WTC11 (cell line): Measurements from ENCODE around the gene DYNC2LI1. TPM values are rescaled to one million over a fixed set of nuclear protein-coding genes. Genes with fewer than 3 reads are reported as not detected.

Source experiments
- ATAC-seq: fragments of 200-7000 bp; cut with Tn5 transposase; 2 replicates; pipeline ENCODE4 v1.10.0; 2021; ENCODE audit warnings: mild to moderate bottlenecking, moderate library complexity
- CTCF ChIA-PET: fragments of 300-600 bp; sonication (Branson Sonifier 250); formaldehyde crosslinking; loops from one replicate; lab custom pipeline; 2021; ENCODE audit warnings: antibody characterized with exemption; lab: Charles Lee
- POLR2A ChIA-PET: fragments of 350-600 bp; sonication (Branson Sonifier 250); formaldehyde crosslinking; loops from one replicate; lab custom pipeline; 2021; ENCODE audit warnings: antibody characterized with exemption; lab: Charles Lee
- DNase-seq: peaks from one replicate; pipeline ENCODE4 v3.0.0; 2021; ENCODE audit warnings: low spot score
- H3K27ac Mint-ChIP-seq: 2 replicates; pipeline ENCODE4 v1.8.0; 2021; ENCODE audit warnings: mixed read lengths
- H3K27me3 Mint-ChIP-seq: 2 replicates; pipeline ENCODE4 v1.8.0; 2021; ENCODE audit warnings: low read depth, mild to moderate bottlenecking, moderate library complexity, mixed read lengths
- H3K36me3 Mint-ChIP-seq: 2 replicates; pipeline ENCODE4 v1.8.0; 2021; ENCODE audit warnings: mixed read lengths
- H3K4me1 Mint-ChIP-seq: 2 replicates; pipeline ENCODE4 v1.8.0; 2022; ENCODE audit warnings: mixed read lengths
- H3K4me3 Mint-ChIP-seq: 2 replicates; pipeline ENCODE4 v1.8.0; 2021; ENCODE audit warnings: mild to moderate bottlenecking, moderate library complexity, mixed read lengths
- H3K9me3 Mint-ChIP-seq: 2 replicates; pipeline ENCODE4 v1.8.0; 2021; ENCODE audit warnings: mixed read lengths
- ELF4 ChIP-seq: sonication (generic); formaldehyde crosslinking; IDR thresholded peaks from 2 replicates; pipeline ENCODE4 v1.8.1; 2022; ENCODE audit warnings: low read depth, mild to moderate bottlenecking, moderate library complexity, missing genetic modification reagents
- FOXK1 ChIP-seq: sonication (generic); formaldehyde crosslinking; IDR thresholded peaks from 2 replicates; pipeline ENCODE4 v1.8.0; 2022; ENCODE audit warnings: mild to moderate bottlenecking, moderate library complexity, missing genetic modification reagents
- JAZF1 ChIP-seq: fragments of 250-450 bp; sonication (Bioruptor Pico); IDR thresholded peaks from 2 replicates; pipeline ENCODE4 v1.9.0; 2021; ENCODE audit warnings: moderate library complexity, mild to moderate bottlenecking, inconsistent platforms
- MXD4 ChIP-seq: fragments of 250-450 bp; sonication (Bioruptor Pico); IDR thresholded peaks from 2 replicates; pipeline ENCODE4 v1.8.0; 2021; ENCODE audit warnings: mild to moderate bottlenecking, moderate library complexity, borderline replicate concordance
- NFYB ChIP-seq: sonication (generic); formaldehyde crosslinking; conservative IDR thresholded peaks from 2 replicates; pipeline ENCODE4 v1.8.0; 2022; ENCODE audit warnings: low read depth, missing genetic modification reagents
- NR1H2 ChIP-seq: sonication (generic); formaldehyde crosslinking; IDR thresholded peaks from 2 replicates; pipeline ENCODE4 v1.9.0; 2021; ENCODE audit warnings: mild to moderate bottlenecking, moderate library complexity, missing genetic modification reagents
- OVOL2 ChIP-seq: fragments of 250-450 bp; sonication (Bioruptor Pico); IDR thresholded peaks from 2 replicates; pipeline ENCODE4 v1.9.0; 2021; ENCODE audit warnings: mild to moderate bottlenecking, borderline replicate concordance
- PRDM15 ChIP-seq: sonication (generic); formaldehyde crosslinking; IDR thresholded peaks from 2 replicates; pipeline ENCODE4 v1.8.0; 2022; ENCODE audit warnings: missing genetic modification reagents
- RORB ChIP-seq: fragments of 250-450 bp; sonication (Bioruptor Pico); IDR thresholded peaks from 2 replicates; pipeline ENCODE4 v1.9.0; 2021; ENCODE audit warnings: mild to moderate bottlenecking
- SMAD4 ChIP-seq: sonication (generic); formaldehyde crosslinking; IDR thresholded peaks from 2 replicates; pipeline ENCODE4 v1.8.0; 2022; ENCODE audit warnings: mild to moderate bottlenecking, missing genetic modification reagents
- SOX15 ChIP-seq: fragments of 250-450 bp; sonication (Bioruptor Pico); IDR thresholded peaks from 2 replicates; pipeline ENCODE4 v1.9.0; 2021; ENCODE audit warnings: mild to moderate bottlenecking
- ZNF138 ChIP-seq: sonication (generic); formaldehyde crosslinking; conservative IDR thresholded peaks from 2 replicates; pipeline ENCODE4 v1.8.1; 2022; ENCODE audit warnings: mild to moderate bottlenecking, moderate library complexity, missing genetic modification reagents
- ZNF263 ChIP-seq: sonication (generic); formaldehyde crosslinking; IDR thresholded peaks from 2 replicates; pipeline ENCODE4 v1.8.1; 2022; ENCODE audit warnings: low read depth, mild to moderate bottlenecking, moderate library complexity, missing genetic modification reagents
- ZNF423 ChIP-seq: fragments of 250-450 bp; sonication (Bioruptor Pico); IDR thresholded peaks from 2 replicates; pipeline ENCODE4 v2.1.2; 2022; ENCODE audit warnings: mild to moderate bottlenecking, moderate library complexity
- total RNA-seq: library from RNA; stranded (reverse); gene quantifications from 3 replicates; pipeline ENCODE4 v1.2.3, GENCODE V29; 2021
- TF ChIP-seq, protein P1 (sequence below): sonication (generic); formaldehyde crosslinking; conservative IDR thresholded peaks from 2 replicates; pipeline ENCODE4 v1.8.1; 2023; ENCODE audit warnings: mild to moderate bottlenecking, low read depth, missing genetic modification reagents, moderate library complexity
- TF ChIP-seq, protein P2 (sequence below): sonication (generic); formaldehyde crosslinking; IDR thresholded peaks from 2 replicates; pipeline ENCODE4 v1.8.1; 2022; ENCODE audit warnings: mild to moderate bottlenecking, moderate library complexity, missing genetic modification reagents
- TF ChIP-seq, protein P3 (sequence below): sonication (generic); formaldehyde crosslinking; IDR thresholded peaks from 2 replicates; pipeline ENCODE4 v1.8.1; 2022; ENCODE audit warnings: low read depth, mild to moderate bottlenecking, moderate library complexity, missing genetic modification reagents, borderline replicate concordance

Gene DYNC2LI1
- total RNA-seq, 1 experiment from 2014 or later = 7.0 TPM

GRCh38 chr2:43840965-43841364 lies 67.1 kb downstream of the DYNC2LI1 start:
- Mint-ChIP-seq H3K4me1 (peaks cover 8% of the 10 kb centered on the region), H3K36me3 (no peaks in the 10 kb centered on the region), H3K27ac (no peak overlapping the region), H3K9me3 (no peaks in the 10 kb centered on the region), H3K27me3 (no peaks in the 10 kb centered on the region), H3K4me3 (no peak overlapping the region)
- CTCF ChIA-PET = interaction anchor here (0.6 to 2.3 kb wide), 2 partner anchors 37 to 570 kb away, joined by 3 to 5 read pairs; no protein-coding TSS in a partner anchor
- TF ChIP-seq OVOL2 (CRISPR knock-in tag) (no peak), NFYB (CRISPR knock-in tag) (no peak), ELF4 (CRISPR knock-in tag) (no peak), PRDM15 (CRISPR knock-in tag) (no peak), FOXK1 (CRISPR knock-in tag) (no peak), SMAD4 (CRISPR knock-in tag) (no peak), NR1H2 (CRISPR knock-in tag) (no peak), ZNF423 (CRISPR knock-in tag) (no peak)
- TF ChIP-seq, protein P1, sequence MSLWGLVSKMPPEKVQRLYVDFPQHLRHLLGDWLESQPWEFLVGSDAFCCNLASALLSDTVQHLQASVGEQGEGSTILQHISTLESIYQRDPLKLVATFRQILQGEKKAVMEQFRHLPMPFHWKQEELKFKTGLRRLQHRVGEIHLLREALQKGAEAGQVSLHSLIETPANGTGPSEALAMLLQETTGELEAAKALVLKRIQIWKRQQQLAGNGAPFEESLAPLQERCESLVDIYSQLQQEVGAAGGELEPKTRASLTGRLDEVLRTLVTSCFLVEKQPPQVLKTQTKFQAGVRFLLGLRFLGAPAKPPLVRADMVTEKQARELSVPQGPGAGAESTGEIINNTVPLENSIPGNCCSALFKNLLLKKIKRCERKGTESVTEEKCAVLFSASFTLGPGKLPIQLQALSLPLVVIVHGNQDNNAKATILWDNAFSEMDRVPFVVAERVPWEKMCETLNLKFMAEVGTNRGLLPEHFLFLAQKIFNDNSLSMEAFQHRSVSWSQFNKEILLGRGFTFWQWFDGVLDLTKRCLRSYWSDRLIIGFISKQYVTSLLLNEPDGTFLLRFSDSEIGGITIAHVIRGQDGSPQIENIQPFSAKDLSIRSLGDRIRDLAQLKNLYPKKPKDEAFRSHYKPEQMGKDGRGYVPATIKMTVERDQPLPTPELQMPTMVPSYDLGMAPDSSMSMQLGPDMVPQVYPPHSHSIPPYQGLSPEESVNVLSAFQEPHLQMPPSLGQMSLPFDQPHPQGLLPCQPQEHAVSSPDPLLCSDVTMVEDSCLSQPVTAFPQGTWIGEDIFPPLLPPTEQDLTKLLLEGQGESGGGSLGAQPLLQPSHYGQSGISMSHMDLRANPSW (CRISPR knock-in tag) = no peak
- DNase-seq = no peak
- no peak for ATAC-seq
- POLR2A ChIA-PET = no interaction called here

DNA sequence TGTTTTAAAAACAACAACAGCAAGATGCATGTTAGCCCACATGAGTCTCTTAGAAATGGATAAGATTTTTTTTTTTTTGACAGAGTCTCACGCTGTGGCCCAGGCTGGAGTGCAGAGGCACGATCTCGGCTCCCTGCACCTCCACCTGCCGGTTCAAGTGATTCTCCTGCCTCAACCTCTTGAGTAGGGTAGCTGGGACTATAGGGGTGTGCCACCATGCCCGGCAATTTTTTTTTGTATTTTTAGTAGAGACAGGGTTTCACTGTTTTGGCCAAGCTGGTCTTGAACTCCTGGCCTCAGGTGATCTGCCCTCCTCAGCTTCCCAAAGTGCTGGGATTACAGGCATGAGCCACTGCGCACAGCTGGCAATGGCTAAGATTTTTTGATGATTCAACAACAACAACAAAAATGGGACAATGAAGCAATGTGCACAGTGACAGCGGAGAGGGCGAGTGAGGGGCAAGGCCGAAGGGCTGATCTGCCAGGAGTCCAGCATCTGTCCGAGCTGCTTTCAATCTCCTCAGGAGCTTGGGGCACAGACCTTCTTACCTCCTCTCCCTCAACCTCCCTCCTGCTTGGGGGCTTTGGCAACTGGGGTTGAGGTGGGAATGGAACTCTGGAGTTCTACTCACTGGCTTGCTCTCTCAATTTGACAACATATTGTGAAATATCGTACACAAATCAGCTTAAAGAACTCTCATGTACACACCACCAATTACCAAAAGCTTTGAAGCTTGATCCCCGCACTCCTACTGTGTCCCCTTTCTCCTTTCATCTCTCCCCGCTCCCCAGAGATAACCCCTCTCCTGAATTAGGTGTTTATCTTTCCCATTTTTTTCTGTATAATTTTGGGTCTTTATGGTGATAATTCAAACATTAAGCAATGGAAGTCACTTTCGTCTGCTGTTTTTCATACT lies 68.4 kb downstream of the DYNC2LI1 start:
- Mint-ChIP-seq H3K27ac (no peak overlapping the region), H3K27me3 (no peaks in the 10 kb centered on the region), H3K9me3 (no peaks in the 10 kb centered on the region), H3K4me1 (peaks cover 8% of the 10 kb centered on the region), H3K36me3 (no peaks in the 10 kb centered on the region), H3K4me3 (no peak overlapping the region)
- ChIA-PET POLR2A (no interaction called here), CTCF (interaction anchor here (2.3 kb wide), 1 partner anchor 36 kb away, joined by 5 read pairs; no protein-coding TSS in a partner anchor)
- TF ChIP-seq ZNF138 (CRISPR knock-in tag) (no peak), JAZF1 (CRISPR knock-in tag) (no peak), SOX15 (CRISPR knock-in tag) (no peak), RORB (CRISPR knock-in tag) (no peak), ZNF263 (CRISPR knock-in tag) (no peak), MXD4 (no peak)
- TF ChIP-seq, protein P2, sequence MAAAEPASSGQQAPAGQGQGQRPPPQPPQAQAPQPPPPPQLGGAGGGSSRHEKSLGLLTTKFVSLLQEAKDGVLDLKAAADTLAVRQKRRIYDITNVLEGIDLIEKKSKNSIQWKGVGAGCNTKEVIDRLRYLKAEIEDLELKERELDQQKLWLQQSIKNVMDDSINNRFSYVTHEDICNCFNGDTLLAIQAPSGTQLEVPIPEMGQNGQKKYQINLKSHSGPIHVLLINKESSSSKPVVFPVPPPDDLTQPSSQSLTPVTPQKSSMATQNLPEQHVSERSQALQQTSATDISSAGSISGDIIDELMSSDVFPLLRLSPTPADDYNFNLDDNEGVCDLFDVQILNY (CRISPR knock-in tag) = no peak
- TF ChIP-seq, protein P3, sequence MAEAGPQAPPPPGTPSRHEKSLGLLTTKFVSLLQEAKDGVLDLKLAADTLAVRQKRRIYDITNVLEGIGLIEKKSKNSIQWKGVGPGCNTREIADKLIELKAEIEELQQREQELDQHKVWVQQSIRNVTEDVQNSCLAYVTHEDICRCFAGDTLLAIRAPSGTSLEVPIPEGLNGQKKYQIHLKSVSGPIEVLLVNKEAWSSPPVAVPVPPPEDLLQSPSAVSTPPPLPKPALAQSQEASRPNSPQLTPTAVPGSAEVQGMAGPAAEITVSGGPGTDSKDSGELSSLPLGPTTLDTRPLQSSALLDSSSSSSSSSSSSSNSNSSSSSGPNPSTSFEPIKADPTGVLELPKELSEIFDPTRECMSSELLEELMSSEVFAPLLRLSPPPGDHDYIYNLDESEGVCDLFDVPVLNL (CRISPR knock-in tag) = no peak
- ATAC-seq (no peak), DNase-seq (no peak)
